Parathyroid adenoma (tissue), 2 donors: ENCODE data around the gene RPS16.
"Not testable (repeated sequence)": the region's sequence is repeated elsewhere in the genome, so short reads cannot be mapped to it uniquely, and the experiment has no call there.

ENCODE experiments used
- H2AFZ ChIP-seq: fragments of 300-600 bp; sonication (generic); one replicate; pipeline ENCODE4 v1.7.0; 2017; ENCODE audit warnings: antibody characterized with exemption, mild to moderate bottlenecking
- H3K27ac ChIP-seq: fragments of 300-600 bp; sonication (generic); one replicate; pipeline ENCODE4 v1.7.0; 2017
- H3K27me3 ChIP-seq: fragments of 300-600 bp; sonication (generic); one replicate; pipeline ENCODE4 v1.7.0; 2017; ENCODE audit warnings: low read length; ENCODE audit not compliant: control insufficient read depth, insufficient read depth
- H3K36me3 ChIP-seq: fragments of 300-600 bp; sonication (generic); one replicate; pipeline ENCODE4 v1.7.0; 2017; ENCODE audit warnings: low read length; ENCODE audit not compliant: control insufficient read depth, insufficient read depth
- H3K4me1 ChIP-seq: fragments of 300-600 bp; sonication (generic); one replicate; pipeline ENCODE4 v1.7.0; 2017; ENCODE audit warnings: control low read depth
- H3K4me2 ChIP-seq: fragments of 300-600 bp; sonication (generic); one replicate; pipeline ENCODE4 v1.7.0; 2017; ENCODE audit warnings: low read length
- H3K4me3 ChIP-seq: fragments of 300-600 bp; sonication (generic); one replicate; pipeline ENCODE4 v1.7.0; 2017; ENCODE audit warnings: low read depth, low read length
- H3K79me2 ChIP-seq: fragments of 300-600 bp; sonication (generic); one replicate; pipeline ENCODE4 v1.7.0; 2017; ENCODE audit warnings: control low read depth
- H3K9ac ChIP-seq: fragments of 300-600 bp; sonication (generic); one replicate; pipeline ENCODE4 v1.7.0; 2017; ENCODE audit warnings: mild to moderate bottlenecking
- H3K9me3 ChIP-seq: fragments of 300-600 bp; sonication (generic); one replicate; pipeline ENCODE4 v1.7.0; 2017; ENCODE audit warnings: low read length; ENCODE audit not compliant: control insufficient read depth
- CTCF ChIP-seq: fragments of 300-600 bp; sonication (generic); IDR thresholded peaks from one replicate; pipeline ENCODE4 v1.7.0; 2017; ENCODE audit warnings: antibody characterized with exemption, mild to moderate bottlenecking
- donor health status: primary hyperparathyroidism.

RPS16 gene

GRCh38 chr19:39480337-39481228 is 44.8 kb upstream of the RPS16 start, which contains the start of gene TIMM50:
Gene TIMM50 (plus strand): TSS chr19:39480838. CDS start chr19:39480854, 16 bp downstream.
- H3K27ac ChIP-seq = peak within 1 kb of the TSS; percentile 76
- H3K4me2 ChIP-seq = peak within 1 kb of the TSS; percentile 91
- H3K79me2 ChIP-seq = peaks cover 18% of the 10 kb centered on the region
- peak within 1 kb of the TSS; percentile 99 for H2AFZ ChIP-seq
- no peaks in the 10 kb centered on the region for H3K9me3 ChIP-seq
- H3K27me3 ChIP-seq = no peaks in the 10 kb centered on the region
- TF ChIP-seq CTCF = no peak
- H3K4me1 ChIP-seq = peaks cover 7% of the 10 kb centered on the region
- H3K36me3 ChIP-seq = no peaks in the 10 kb centered on the region
- peak within 1 kb of the TSS; percentile 90 for H3K4me3 ChIP-seq
- peak within 1 kb of the TSS; percentile 93 for H3K9ac ChIP-seq

- peak overlapping the region; percentile 76 for H3K27ac ChIP-seq
- no peaks in the 10 kb centered on the region for H3K9me3 ChIP-seq
- H3K79me2 ChIP-seq = peaks cover 18% of the 10 kb centered on the region
- H3K4me3 ChIP-seq = peak overlapping the region; percentile 90
- H3K36me3 ChIP-seq = no peaks in the 10 kb centered on the region
- H3K27me3 ChIP-seq = no peaks in the 10 kb centered on the region
- TF ChIP-seq CTCF = no peak
- peak overlapping the region; percentile 91 for H3K4me2 ChIP-seq
- H3K9ac ChIP-seq = peak overlapping the region; percentile 93
- peaks cover 7% of the 10 kb centered on the region for H3K4me1 ChIP-seq
- H2AFZ ChIP-seq = peak overlapping the region; percentile 99
These were observed 44.2 kb upstream of the RPS16 start for GRCh38 chr19:39479916-39480315.

GRCh38 chr19:39479319-39479801 is 43.6 kb upstream of the RPS16 start:
- H3K27me3 ChIP-seq, H3K36me3 ChIP-seq, H3K9me3 ChIP-seq, H3K4me3 ChIP-seq, H2AFZ ChIP-seq, H3K27ac ChIP-seq, H3K9ac ChIP-seq, H3K4me1 ChIP-seq, H3K4me2 ChIP-seq: not testable (repeated sequence)
- peaks cover 18% of the 10 kb centered on the region for H3K79me2 ChIP-seq

GRCh38 chr19:39475748-39476147 is 40.0 kb upstream of the RPS16 start:
- Histone ChIP-seq H3K4me2 (no peak overlapping the region), H3K4me3 (no peak overlapping the region), H3K79me2 (peaks cover under 1% of the 10 kb centered on the region), H3K9me3 (no peaks in the 10 kb centered on the region), H2AFZ (no peak overlapping the region), H3K27ac (no peak overlapping the region), H3K4me1 (peaks cover 5% of the 10 kb centered on the region), H3K36me3 (no peaks in the 10 kb centered on the region), H3K9ac (no peak overlapping the region), H3K27me3 (no peaks in the 10 kb centered on the region)
- TF ChIP-seq CTCF = no peak

- H3K27ac ChIP-seq = peak overlapping the region; percentile 4
- peak; percentile 84 for TF ChIP-seq CTCF
- H3K9ac ChIP-seq = no peak overlapping the region
- no peaks in the 10 kb centered on the region for H3K27me3 ChIP-seq
- H3K4me1 ChIP-seq = no peaks in the 10 kb centered on the region
- H3K4me2 ChIP-seq = no peak overlapping the region
- H2AFZ ChIP-seq = no peak overlapping the region
- H3K79me2 ChIP-seq = no peaks in the 10 kb centered on the region
- H3K4me3 ChIP-seq = no peak overlapping the region
- no peaks in the 10 kb centered on the region for H3K36me3 ChIP-seq
- no peaks in the 10 kb centered on the region for H3K9me3 ChIP-seq
These were observed 38.4 kb upstream of the RPS16 start for GRCh38 chr19:39474139-39474620.
